Endothelial cell of umbilical vein (primary cell): ENCODE results near the gene SLC2A1. TPM values are rescaled to one million over a fixed set of nuclear protein-coding genes. Genes with fewer than 3 reads are reported as not detected.

Source experiments
- BruUV-seq: library from RNA; stranded (reverse); fragments of 400-500 nt; replicated peaks from 2 replicates; lab custom pipeline; 2021; lab: Mats Ljungman, UMichigan
- CTCF ChIA-PET: fragments of 300-600, 350-600 bp; sonication (Branson Sonifier 250); formaldehyde crosslinking; loops from one replicate; lab custom pipeline; 2021; ENCODE audit warnings: antibody characterized with exemption, inconsistent platforms; lab: Charles Lee
- POLR2A ChIA-PET: fragments of 300-600, 350-600 bp; sonication (Branson Sonifier 250); formaldehyde crosslinking; loops from one replicate; lab custom pipeline; 2021; ENCODE audit warnings: antibody characterized with exemption, inconsistent platforms; lab: Charles Lee
- DNase-seq: peaks from one replicate; pipeline ENCODE4 v3.0.0-alpha.2; 2011; ENCODE audit warnings: low read depth, low spot score
- FAIRE-seq: peaks from 2 replicates; lab custom pipeline; 2011; peaks lifted over from hg19 to GRCh38; lab: Jason Lieb, UNC
- H2AFZ ChIP-seq: 2 replicates; pipeline ENCODE4 v1.6.0; 2012; ENCODE audit warnings: low read depth, low read length, control low read depth, inconsistent platforms
- H3K27ac ChIP-seq: 2 replicates; pipeline ENCODE4 v1.5.1; 2011; ENCODE audit warnings: low read depth, mild to moderate bottlenecking, control low read depth, low read length, moderate library complexity; ENCODE audit not compliant: insufficient read depth
- H3K27me3 ChIP-seq, 2 experiments: 2 replicates each; pipeline versions ENCODE4 v1.6.0 to v1.6.1; 2011; ENCODE audit warnings: low read length in 2 of 2, mixed read lengths in 1 of 2; ENCODE audit not compliant: control insufficient read depth in 2 of 2, insufficient read depth in 2 of 2
- H3K36me3 ChIP-seq, 2 experiments: 2 replicates in 1 of 2; 3 replicates in 1 of 2; pipeline ENCODE4 v1.5.1; 2011; ENCODE audit warnings: low read length in 2 of 2, mild to moderate bottlenecking in 1 of 2, moderate library complexity in 1 of 2; ENCODE audit not compliant: control insufficient read depth in 2 of 2, insufficient read depth in 2 of 2; ENCODE audit errors: extremely low read depth in 1 of 2
- H3K4me1 ChIP-seq: 3 replicates; pipeline ENCODE4 v1.5.1; 2011; ENCODE audit warnings: mild to moderate bottlenecking, low read length; ENCODE audit not compliant: control insufficient read depth, insufficient read depth; ENCODE audit errors: extremely low read depth
- H3K4me2 ChIP-seq: 2 replicates; pipeline ENCODE4 v1.6.1; 2011; ENCODE audit warnings: low read length, control low read depth, mixed read lengths; ENCODE audit not compliant: insufficient read depth
- H3K4me3 ChIP-seq, 3 experiments: fragments of 200-600 bp in 1 of 3; sonication (generic), shearing (Covaris generic) in 1 of 3; replicated peaks in 1 of 3; 2 replicates each; pipeline ENCODE4 v1.5.1; 2011 to 2016; ENCODE audit warnings: control low read depth in 3 of 3, low read length in 3 of 3, mild to moderate bottlenecking in 2 of 3, inconsistent platforms in 1 of 3, low read depth in 1 of 3, moderate library complexity in 1 of 3; ENCODE audit not compliant: insufficient read depth in 1 of 3
- H3K79me2 ChIP-seq: 2 replicates; pipeline ENCODE4 v1.6.0; 2012; ENCODE audit warnings: low read length, inconsistent platforms; ENCODE audit not compliant: control insufficient read depth, insufficient read depth
- H3K9ac ChIP-seq: replicated peaks from 2 replicates; pipeline ENCODE3; 2011; ENCODE audit warnings: low read length, control low read depth; ENCODE audit not compliant: insufficient read depth; ENCODE audit errors: extremely low read depth
- H3K9me1 ChIP-seq: replicated peaks from 3 replicates; pipeline ENCODE4 v1.6.0; 2011; ENCODE audit warnings: mild to moderate bottlenecking, low read length; ENCODE audit not compliant: control insufficient read depth, insufficient read depth; ENCODE audit errors: extremely low read depth
- H3K9me3 ChIP-seq: replicated peaks from 2 replicates; pipeline ENCODE4 v1.5.1; 2012; ENCODE audit warnings: low read length, inconsistent platforms; ENCODE audit not compliant: control insufficient read depth, insufficient read depth
- H4K20me1 ChIP-seq: replicated peaks from 2 replicates; pipeline ENCODE3; 2011; ENCODE audit warnings: mild to moderate bottlenecking, low read length; ENCODE audit not compliant: control insufficient read depth, insufficient read depth; ENCODE audit errors: extremely low read depth
- EZH2 ChIP-seq: IDR thresholded peaks from 2 replicates; pipeline ENCODE4 v1.6.1; 2012; ENCODE audit warnings: borderline replicate concordance, low read depth, mild to moderate bottlenecking, moderate library complexity, low read length, inconsistent platforms; ENCODE audit not compliant: severe bottlenecking
- FOS ChIP-seq: IDR thresholded peaks from 2 replicates; pipeline ENCODE4 v1.6.1; 2011; ENCODE audit warnings: mild to moderate bottlenecking, low read length, moderate library complexity, borderline replicate concordance; ENCODE audit not compliant: insufficient read depth
- GATA2 ChIP-seq: IDR thresholded peaks from 2 replicates; pipeline ENCODE4 v1.7.0; 2011; ENCODE audit warnings: low read depth, mild to moderate bottlenecking, moderate library complexity, mixed read lengths, low read length; ENCODE audit not compliant: insufficient read length, insufficient read depth
- JUN ChIP-seq: IDR thresholded peaks from 2 replicates; pipeline ENCODE4 v1.6.1; 2011; ENCODE audit warnings: borderline replicate concordance, low read depth; ENCODE audit not compliant: insufficient read length, insufficient read depth
- MYC ChIP-seq: IDR thresholded peaks from one replicate; pipeline ENCODE4 v1.6.1; 2011; ENCODE audit warnings: mild to moderate bottlenecking, low read depth, low read length
- POLR2A ChIP-seq: IDR thresholded peaks from 2 replicates; pipeline ENCODE4 v1.6.1; 2012; ENCODE audit warnings: low read depth, mild to moderate bottlenecking, control low read depth, low read length
- POLR2AphosphoS5 ChIP-seq: IDR thresholded peaks from 2 replicates; pipeline ENCODE4 v1.6.1; 2012; ENCODE audit warnings: low read depth, mild to moderate bottlenecking, control low read depth, low read length, moderate library complexity; ENCODE audit not compliant: insufficient read depth
- dilution Hi-C: fragments of 300-500 bp; cut with MboI; formaldehyde crosslinking; loops from one replicate; pipeline ENCODE4 v1.15.0; 2019; ENCODE audit warnings: low sequenced_read_pairs; ENCODE audit not compliant: extremely low pct_ligation_motif_present
- intact Hi-C: fragments of 100-400 bp; cut with micrococcal nuclease; formaldehyde crosslinking; loops from one replicate; pipeline ENCODE4 v1.10.0; 2022
- polyA plus RNA-seq, 4 experiments: library from polyadenylated mRNA; depleted of rRNA in 3 of 4; stranded (reverse) in 3 of 4; unstranded in 1 of 4; fragments of >200 nt; gene quantifications; 2 replicates each; pipeline versions ENCODE4 v1.2.1 to v1.2.3, GENCODE V29; 2011 to 2012; ENCODE audit warnings: missing spikeins in 1 of 4
- total RNA-seq: library from RNA; stranded (reverse); gene quantifications from 2 replicates; pipeline ENCODE4 v1.2.3, GENCODE V29; 2021
- TF ChIP-seq, protein P1 (sequence below), 2 donors: IDR thresholded peaks; 1 replicate in 1 of 2; 2 replicates in 1 of 2; pipeline ENCODE4 v1.5.1; 2011; ENCODE audit warnings: low read length in 2 of 2, mild to moderate bottlenecking in 2 of 2, moderate library complexity in 2 of 2, control low read depth in 1 of 2, inconsistent platforms in 1 of 2, low read depth in 1 of 2; ENCODE audit not compliant: insufficient read depth in 1 of 2; ENCODE audit errors: extremely low read depth in 1 of 2
- TF ChIP-seq, protein P2 (sequence below): IDR thresholded peaks from 2 replicates; pipeline ENCODE4 v1.6.1; 2011; ENCODE audit not compliant: insufficient read depth, insufficient read length

Gene SLC2A1
- total and polyA plus RNA-seq, 2 donors (not counting 3 experiments of a cell fraction or from before 2014, with no cell fraction given) = 42.2 to 46.5 TPM

DNA sequence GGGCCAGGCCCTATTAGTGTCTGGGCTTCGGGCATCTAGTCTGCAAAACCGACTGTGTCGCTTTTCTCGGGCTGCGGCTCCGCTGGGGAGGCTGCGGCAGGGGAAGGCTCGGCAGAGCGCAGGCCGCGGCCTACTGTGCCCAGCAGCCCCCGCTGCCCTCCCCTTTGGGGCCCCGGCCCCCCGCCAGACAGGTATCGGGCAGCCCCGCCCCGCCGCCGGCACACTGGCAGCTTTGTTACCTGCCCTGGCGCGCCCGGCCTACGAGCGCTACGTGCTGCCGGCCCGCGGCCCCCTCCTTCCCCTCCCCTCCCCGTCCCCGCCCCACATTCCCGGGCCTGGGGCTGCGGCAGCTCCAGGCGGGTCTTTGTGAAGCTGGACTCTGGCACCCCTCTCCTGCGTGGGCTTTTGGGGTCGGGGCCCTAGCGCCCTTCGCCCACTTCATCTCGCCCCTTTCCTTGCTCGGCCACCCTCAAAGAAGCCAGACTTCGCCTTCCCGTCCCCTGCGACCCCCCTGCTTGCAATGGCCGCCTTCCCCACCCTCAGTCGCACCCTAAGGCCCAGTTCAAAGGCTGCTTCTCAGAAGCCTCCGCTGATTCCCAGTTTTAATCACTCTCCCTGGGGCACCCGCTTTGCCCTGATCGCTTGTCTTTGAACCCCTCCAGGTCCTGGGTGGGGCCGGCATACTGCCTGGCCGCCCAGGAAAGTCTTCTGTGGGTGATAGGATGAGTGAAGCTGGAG lies 48.9 kb upstream of the SLC2A1 start:
- dilution Hi-C loops = no loop called here
- Histone ChIP-seq H3K9me3 (no peaks in the 10 kb centered on the region), H3K79me2 (no peaks in the 10 kb centered on the region), H3K36me3 (no peaks in the 10 kb centered on the region), H3K27ac (no peak overlapping the region), H3K4me1 (no peaks in the 10 kb centered on the region), H3K9me1 (no peaks in the 10 kb centered on the region), H3K4me2 (no peak overlapping the region), H3K4me3 (no peak overlapping the region), H3K9ac (no peak overlapping the region), H2AFZ (no peak overlapping the region), H3K27me3 (peaks cover 6 to 16% of the 10 kb centered on the region in 2 experiments), H4K20me1 (no peaks in the 10 kb centered on the region)
- no peak for FAIRE-seq
- intact Hi-C loops = no loop called here
- ChIA-PET POLR2A (interaction anchor here (0.6 kb wide), 1 partner anchor 93 kb away, joined by 13 read pairs; no protein-coding TSS in a partner anchor), CTCF (interaction anchor here (0.6 to 1.9 kb wide), 2 partner anchors 85 to 126 kb away, joined by 3 to 8 read pairs; no protein-coding TSS in a partner anchor)
- no TSS peak for BruUV-seq
- TF ChIP-seq POLR2AphosphoS5 (no peak), FOS (no peak), GATA2 (no peak), JUN (no peak), EZH2 (no peak), MYC (no peak), POLR2A (no peak)
- TF ChIP-seq, protein P1, sequence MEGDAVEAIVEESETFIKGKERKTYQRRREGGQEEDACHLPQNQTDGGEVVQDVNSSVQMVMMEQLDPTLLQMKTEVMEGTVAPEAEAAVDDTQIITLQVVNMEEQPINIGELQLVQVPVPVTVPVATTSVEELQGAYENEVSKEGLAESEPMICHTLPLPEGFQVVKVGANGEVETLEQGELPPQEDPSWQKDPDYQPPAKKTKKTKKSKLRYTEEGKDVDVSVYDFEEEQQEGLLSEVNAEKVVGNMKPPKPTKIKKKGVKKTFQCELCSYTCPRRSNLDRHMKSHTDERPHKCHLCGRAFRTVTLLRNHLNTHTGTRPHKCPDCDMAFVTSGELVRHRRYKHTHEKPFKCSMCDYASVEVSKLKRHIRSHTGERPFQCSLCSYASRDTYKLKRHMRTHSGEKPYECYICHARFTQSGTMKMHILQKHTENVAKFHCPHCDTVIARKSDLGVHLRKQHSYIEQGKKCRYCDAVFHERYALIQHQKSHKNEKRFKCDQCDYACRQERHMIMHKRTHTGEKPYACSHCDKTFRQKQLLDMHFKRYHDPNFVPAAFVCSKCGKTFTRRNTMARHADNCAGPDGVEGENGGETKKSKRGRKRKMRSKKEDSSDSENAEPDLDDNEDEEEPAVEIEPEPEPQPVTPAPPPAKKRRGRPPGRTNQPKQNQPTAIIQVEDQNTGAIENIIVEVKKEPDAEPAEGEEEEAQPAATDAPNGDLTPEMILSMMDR (IDR thresholded peaks at IDR 0.05; ENCODE audit: extremely low read depth in 1 of 2, insufficient read depth in 1 of 2, low read depth in 1 of 2, low read length in 2 of 2) = no peak
- TF ChIP-seq, protein P2, sequence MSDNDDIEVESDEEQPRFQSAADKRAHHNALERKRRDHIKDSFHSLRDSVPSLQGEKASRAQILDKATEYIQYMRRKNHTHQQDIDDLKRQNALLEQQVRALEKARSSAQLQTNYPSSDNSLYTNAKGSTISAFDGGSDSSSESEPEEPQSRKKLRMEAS = no peak
- DNase-seq = no peak
